ENCODE measurements around the gene ITGAL. TPM values are rescaled to one million over a fixed set of nuclear protein-coding genes. Genes with fewer than 3 reads are reported as not detected.

ITGAL gene
- total RNA-seq, 1 experiment from 2014 or later, result not detected

DNA sequence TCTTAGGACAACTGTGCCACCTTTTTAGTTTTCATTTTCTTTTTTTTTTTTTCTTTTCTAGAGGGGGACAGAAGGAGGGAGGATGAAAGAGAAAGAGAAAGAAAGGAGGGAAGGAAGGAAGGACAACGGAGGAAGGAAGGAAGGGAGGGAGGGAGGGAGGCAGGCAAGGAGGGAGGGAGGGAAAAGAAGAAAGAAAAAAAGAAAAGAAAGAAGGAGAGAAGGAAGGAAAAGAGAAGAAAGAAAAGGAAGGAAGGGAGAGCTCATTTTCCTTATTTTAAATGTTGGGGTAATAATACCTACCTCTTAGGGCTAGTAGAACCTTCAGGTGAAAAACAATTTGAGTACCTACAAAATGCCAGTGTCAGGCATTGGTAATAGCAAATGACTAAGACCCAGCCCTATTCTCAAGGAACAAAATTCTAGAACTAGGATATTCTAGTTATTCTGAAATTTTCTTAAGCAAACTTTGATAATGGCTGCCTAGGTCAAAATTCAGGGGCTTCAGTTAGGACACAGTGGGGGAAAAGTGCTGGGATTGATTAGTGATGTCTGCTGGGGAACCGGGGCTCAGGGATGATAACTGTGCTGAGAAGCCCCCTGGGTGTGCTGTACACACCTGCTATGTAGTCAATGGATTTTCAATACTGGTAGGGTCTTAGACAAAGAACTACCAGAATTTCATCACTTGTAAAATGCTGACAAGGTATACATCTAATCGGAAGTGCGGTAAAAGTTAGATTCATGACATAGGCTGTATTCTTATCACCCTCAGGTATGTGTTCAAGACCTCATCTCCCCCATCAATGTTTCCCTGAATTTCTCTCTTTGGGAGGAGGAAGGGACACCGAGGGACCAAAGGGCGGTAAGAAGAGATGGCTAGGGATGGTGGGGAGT is 31.1 kb downstream of the ITGAL start:
- intact Hi-C loops (cut with micrococcal nuclease; ENCODE audit: unreplicated experiment), result no loop called here

DNA sequence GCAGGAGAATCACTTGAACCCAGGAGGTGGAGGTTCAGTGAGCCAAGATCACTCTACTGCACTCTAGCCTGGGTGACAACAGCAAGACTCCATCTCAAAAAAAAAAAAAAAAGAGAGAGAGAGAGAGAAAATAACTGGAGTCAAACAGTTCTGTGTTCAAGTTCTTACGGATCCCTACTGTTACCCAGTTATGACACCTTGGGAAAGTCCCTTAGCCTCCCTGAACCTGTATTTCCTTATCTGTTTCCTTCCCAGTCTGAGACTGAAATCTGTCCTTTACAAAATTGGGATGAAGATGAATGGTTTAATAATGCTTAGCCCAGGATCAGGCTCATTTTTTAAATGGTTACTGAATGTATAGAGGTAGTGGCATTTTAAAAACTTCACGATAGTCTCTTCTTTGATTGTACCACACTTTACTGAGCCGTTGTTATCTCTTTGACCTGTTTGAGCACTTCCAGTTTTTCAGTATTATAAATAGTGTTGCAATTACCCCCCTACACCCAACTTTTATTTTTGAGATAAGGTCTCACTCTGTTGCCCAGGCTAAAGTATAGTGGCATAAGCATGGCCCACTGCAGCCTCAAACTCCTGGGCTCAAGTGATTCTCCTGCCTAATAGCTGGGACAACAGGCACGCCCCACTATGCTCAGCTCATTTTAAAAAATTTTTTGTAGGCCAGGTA is 36.7 kb downstream of the ITGAL start:
- ChIA-PET POLR2A (ENCODE audit: low non-redundant PET) (no interaction called here), CTCF (interaction anchor here (0.7 kb wide), 1 partner anchor 91 kb away, joined by 3 read pairs; no protein-coding TSS in a partner anchor)
- intact Hi-C loops (cut with micrococcal nuclease; ENCODE audit: unreplicated experiment), result loop anchor here (5.0 kb wide), 1 partner anchor 37 kb away; the partner anchor contains the start of gene ITGAL
- Histone ChIP-seq H3K27ac (ENCODE audit: low read depth, low read length, poor library complexity, severe bottlenecking) (no peak overlapping the region), H3K4me1 (ENCODE audit: insufficient read depth, low read length, poor library complexity, severe bottlenecking) (no peaks in the 10 kb centered on the region), H3K4me3 (ENCODE audit: low read depth, low read length, poor library complexity, severe bottlenecking) (no peak overlapping the region), H3K27me3 (replicated peaks; ENCODE audit: insufficient read depth, low read depth, low read length, poor library complexity) (no peaks in the 10 kb centered on the region), H3K36me3 (ENCODE audit: insufficient read depth, low read length, poor library complexity, severe bottlenecking) (no peaks in the 10 kb centered on the region), H3K9me3 (ENCODE audit: low read depth, low read length, poor library complexity, severe bottlenecking) (no peaks in the 10 kb centered on the region)
- no peak for TF ChIP-seq EZH2 (IDR thresholded peaks at IDR 0.05; ENCODE audit: borderline replicate concordance, low read depth, low read length, poor library complexity, severe bottlenecking)
- TF ChIP-seq, protein P1, sequence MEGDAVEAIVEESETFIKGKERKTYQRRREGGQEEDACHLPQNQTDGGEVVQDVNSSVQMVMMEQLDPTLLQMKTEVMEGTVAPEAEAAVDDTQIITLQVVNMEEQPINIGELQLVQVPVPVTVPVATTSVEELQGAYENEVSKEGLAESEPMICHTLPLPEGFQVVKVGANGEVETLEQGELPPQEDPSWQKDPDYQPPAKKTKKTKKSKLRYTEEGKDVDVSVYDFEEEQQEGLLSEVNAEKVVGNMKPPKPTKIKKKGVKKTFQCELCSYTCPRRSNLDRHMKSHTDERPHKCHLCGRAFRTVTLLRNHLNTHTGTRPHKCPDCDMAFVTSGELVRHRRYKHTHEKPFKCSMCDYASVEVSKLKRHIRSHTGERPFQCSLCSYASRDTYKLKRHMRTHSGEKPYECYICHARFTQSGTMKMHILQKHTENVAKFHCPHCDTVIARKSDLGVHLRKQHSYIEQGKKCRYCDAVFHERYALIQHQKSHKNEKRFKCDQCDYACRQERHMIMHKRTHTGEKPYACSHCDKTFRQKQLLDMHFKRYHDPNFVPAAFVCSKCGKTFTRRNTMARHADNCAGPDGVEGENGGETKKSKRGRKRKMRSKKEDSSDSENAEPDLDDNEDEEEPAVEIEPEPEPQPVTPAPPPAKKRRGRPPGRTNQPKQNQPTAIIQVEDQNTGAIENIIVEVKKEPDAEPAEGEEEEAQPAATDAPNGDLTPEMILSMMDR (conservative IDR thresholded peaks at IDR 0.05; ENCODE audit: low read depth, low read length), result no peak
- DNase-seq (ENCODE audit: low spot score), result no peak
- no TSS peak for BruUV-seq (replicated peaks)

More for the DNA sequence above, 31.1 kb downstream of the ITGAL start:
- Histone ChIP-seq H3K27ac (ENCODE audit: low read depth, low read length, poor library complexity, severe bottlenecking) (no peak overlapping the region), H3K27me3 (replicated peaks; ENCODE audit: insufficient read depth, low read depth, low read length, poor library complexity) (no peaks in the 10 kb centered on the region), H3K9me3 (ENCODE audit: low read depth, low read length, poor library complexity, severe bottlenecking) (no peaks in the 10 kb centered on the region), H3K36me3 (ENCODE audit: insufficient read depth, low read length, poor library complexity, severe bottlenecking) (no peaks in the 10 kb centered on the region), H3K4me3 (ENCODE audit: low read depth, low read length, poor library complexity, severe bottlenecking) (no peak overlapping the region), H3K4me1 (ENCODE audit: insufficient read depth, low read length, poor library complexity, severe bottlenecking) (no peaks in the 10 kb centered on the region)
- POLR2A ChIA-PET (ENCODE audit: low non-redundant PET), result interaction anchor here (0.7 kb wide), 1 partner anchor 55 kb away, joined by 17 read pairs; no protein-coding TSS in a partner anchor
- DNase-seq (ENCODE audit: low spot score), result no peak
- no peak for TF ChIP-seq EZH2 (IDR thresholded peaks at IDR 0.05; ENCODE audit: borderline replicate concordance, low read depth, low read length, poor library complexity, severe bottlenecking)
- TF ChIP-seq, protein P1 (conservative IDR thresholded peaks at IDR 0.05; ENCODE audit: low read depth, low read length), result no peak
- BruUV-seq (replicated peaks), result no TSS peak
- CTCF ChIA-PET, result interaction anchor here (0.6 kb wide), 1 partner anchor 127 kb away, joined by 3 read pairs; no protein-coding TSS in a partner anchor

DNA sequence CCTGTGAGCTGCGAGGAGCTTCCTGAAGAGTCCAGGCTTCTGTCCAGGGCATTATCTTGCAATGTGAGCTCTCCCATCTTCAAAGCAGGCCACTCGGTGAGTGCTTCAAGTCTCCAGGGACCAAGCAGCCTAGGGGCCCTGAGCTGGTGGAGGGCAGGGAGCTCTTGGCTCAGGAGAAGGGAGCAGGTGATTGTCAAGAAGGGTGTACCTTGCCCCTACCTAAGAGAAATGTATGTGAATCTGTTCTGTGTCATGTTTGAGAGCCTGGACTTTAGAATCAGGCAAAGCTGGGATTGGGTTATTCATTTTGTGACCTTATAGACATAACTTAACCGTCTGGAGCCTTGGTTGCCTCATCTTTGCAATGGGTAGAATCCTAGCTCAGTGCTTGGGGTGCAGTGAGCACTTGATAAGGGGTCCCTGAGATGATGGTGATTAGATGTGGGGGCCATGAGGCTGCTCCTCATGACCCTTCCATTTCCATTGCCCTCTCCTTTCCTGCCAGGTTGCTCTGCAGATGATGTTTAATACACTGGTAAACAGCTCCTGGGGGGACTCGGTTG is 37.9 kb downstream of the ITGAL start:
- Histone ChIP-seq H3K4me1 (ENCODE audit: insufficient read depth, low read length, poor library complexity, severe bottlenecking) (no peaks in the 10 kb centered on the region), H3K9me3 (ENCODE audit: low read depth, low read length, poor library complexity, severe bottlenecking) (no peaks in the 10 kb centered on the region), H3K36me3 (ENCODE audit: insufficient read depth, low read length, poor library complexity, severe bottlenecking) (no peaks in the 10 kb centered on the region), H3K27me3 (replicated peaks; ENCODE audit: insufficient read depth, low read depth, low read length, poor library complexity) (no peaks in the 10 kb centered on the region), H3K27ac (ENCODE audit: low read depth, low read length, poor library complexity, severe bottlenecking) (no peak overlapping the region), H3K4me3 (ENCODE audit: low read depth, low read length, poor library complexity, severe bottlenecking) (no peak overlapping the region)
- TF ChIP-seq, protein P1 (conservative IDR thresholded peaks at IDR 0.05; ENCODE audit: low read depth, low read length), result no peak
- TF ChIP-seq EZH2 (IDR thresholded peaks at IDR 0.05; ENCODE audit: borderline replicate concordance, low read depth, low read length, poor library complexity, severe bottlenecking), result no peak
- CTCF ChIA-PET, result no interaction called here
- intact Hi-C loops (cut with micrococcal nuclease; ENCODE audit: unreplicated experiment), result no loop called here
- POLR2A ChIA-PET (ENCODE audit: low non-redundant PET), result no interaction called here
- BruUV-seq (replicated peaks), result no TSS peak
- DNase-seq (ENCODE audit: low spot score), result no peak

Data from A673 (cell line).